ENCODE results near the gene GDPD4. TPM values are rescaled to one million over a fixed set of nuclear protein-coding genes. Genes with fewer than 3 reads are reported as not detected.

Gene GDPD4
- total RNA-seq, 1 donor from 2014 or later, result not detected

- DNase-seq (ENCODE audit: low spot score), result no peak
- H3K4me3 Mint-ChIP-seq (ENCODE audit: unreplicated experiment), result no peak overlapping the region
- H3K27me3 Mint-ChIP-seq (ENCODE audit: unreplicated experiment), result peaks cover 5% of the 10 kb centered on the region
- TF ChIP-seq CTCF (IDR thresholded peaks at IDR 0.05; ENCODE audit: unreplicated experiment), result no peak
- H3K4me1 Mint-ChIP-seq (ENCODE audit: unreplicated experiment), result no peaks in the 10 kb centered on the region
- H3K36me3 Mint-ChIP-seq (ENCODE audit: low read depth, unreplicated experiment), result no peaks in the 10 kb centered on the region
- H3K9me3 Mint-ChIP-seq (ENCODE audit: unreplicated experiment), result no peaks in the 10 kb centered on the region
- H3K27ac Mint-ChIP-seq (ENCODE audit: unreplicated experiment), result no peak overlapping the region
These were observed 69.2 kb downstream of the GDPD4 start for GRCh38 chr11:77232242-77232641.

GRCh38 chr11:77231800-77232199 lies 69.7 kb downstream of the GDPD4 start:
- TF ChIP-seq CTCF (IDR thresholded peaks at IDR 0.05; ENCODE audit: unreplicated experiment), result no peak
- peaks cover 5% of the 10 kb centered on the region for H3K27me3 Mint-ChIP-seq (ENCODE audit: unreplicated experiment)
- H3K27ac Mint-ChIP-seq (ENCODE audit: unreplicated experiment), result no peak overlapping the region
- no peaks in the 10 kb centered on the region for H3K36me3 Mint-ChIP-seq (ENCODE audit: low read depth, unreplicated experiment)
- H3K4me3 Mint-ChIP-seq (ENCODE audit: unreplicated experiment), result no peak overlapping the region
- H3K9me3 Mint-ChIP-seq (ENCODE audit: unreplicated experiment), result no peaks in the 10 kb centered on the region
- H3K4me1 Mint-ChIP-seq (ENCODE audit: unreplicated experiment), result no peaks in the 10 kb centered on the region
- DNase-seq (ENCODE audit: low spot score), result no peak

GRCh38 chr11:77230878-77231605 lies 70.4 kb downstream of the GDPD4 start:
- no peak overlapping the region for H3K27ac Mint-ChIP-seq (ENCODE audit: unreplicated experiment)
- no peaks in the 10 kb centered on the region for H3K36me3 Mint-ChIP-seq (ENCODE audit: low read depth, unreplicated experiment)
- peaks cover 3% of the 10 kb centered on the region for H3K27me3 Mint-ChIP-seq (ENCODE audit: unreplicated experiment)
- H3K9me3 Mint-ChIP-seq (ENCODE audit: unreplicated experiment), result no peaks in the 10 kb centered on the region
- no peak for DNase-seq (ENCODE audit: low spot score)
- TF ChIP-seq CTCF (IDR thresholded peaks at IDR 0.05; ENCODE audit: unreplicated experiment), result no peak
- no peaks in the 10 kb centered on the region for H3K4me1 Mint-ChIP-seq (ENCODE audit: unreplicated experiment)
- no peak overlapping the region for H3K4me3 Mint-ChIP-seq (ENCODE audit: unreplicated experiment)

- Mint-ChIP-seq H3K36me3 (ENCODE audit: low read depth, unreplicated experiment) (peaks cover 5% of the 10 kb centered on the region), H3K27ac (ENCODE audit: unreplicated experiment) (no peak overlapping the region), H3K4me3 (ENCODE audit: unreplicated experiment) (no peak overlapping the region), H3K4me1 (ENCODE audit: unreplicated experiment) (no peaks in the 10 kb centered on the region), H3K27me3 (ENCODE audit: unreplicated experiment) (peaks cover 2% of the 10 kb centered on the region), H3K9me3 (ENCODE audit: unreplicated experiment) (no peaks in the 10 kb centered on the region)
- DNase-seq (ENCODE audit: low spot score), result no peak
- no peak for TF ChIP-seq CTCF (IDR thresholded peaks at IDR 0.05; ENCODE audit: unreplicated experiment)
These were observed 77.7 kb downstream of the GDPD4 start for GRCh38 chr11:77223797-77224196.

- H3K36me3 Mint-ChIP-seq (ENCODE audit: low read depth, unreplicated experiment), result peaks cover 29% of the 10 kb centered on the region
- H3K27me3 Mint-ChIP-seq (ENCODE audit: unreplicated experiment), result peaks cover 12% of the 10 kb centered on the region
- no peak for TF ChIP-seq CTCF (IDR thresholded peaks at IDR 0.05; ENCODE audit: unreplicated experiment)
- DNase-seq (ENCODE audit: low spot score), result no peak
- H3K4me1 Mint-ChIP-seq (ENCODE audit: unreplicated experiment), result no peaks in the 10 kb centered on the region
- H3K27ac Mint-ChIP-seq (ENCODE audit: unreplicated experiment), result no peak overlapping the region
- H3K4me3 Mint-ChIP-seq (ENCODE audit: unreplicated experiment), result no peak overlapping the region
- H3K9me3 Mint-ChIP-seq (ENCODE audit: unreplicated experiment), result no peaks in the 10 kb centered on the region
These were observed 84.3 kb downstream of the GDPD4 start for GRCh38 chr11:77217156-77217555.
